ENCODE results near the gene AJM1. TPM values are rescaled to one million over a fixed set of nuclear protein-coding genes. Genes with fewer than 3 reads are reported as not detected.
"Not testable (repeated sequence)": the region's sequence is repeated elsewhere in the genome, so short reads cannot be mapped to it uniquely, and the experiment has no call there.

The AJM1 gene
- total RNA-seq, 4 donors from 2014 or later: 0.83 to 4.7 (median 2.3) TPM

GRCh38 chr9:136835162-136835931 lies 6.9 kb upstream of the AJM1 start:
- H3K27me3 ChIP-seq: no peaks in the 10 kb centered on the region

GRCh38 chr9:136835932-136836904 lies 6.1 kb upstream of the AJM1 start:
- WGBS, 2 donors: 94 to 97% methylated on average over 4 to 14 of the region's 21 CpGs
- no peak overlapping the region for H3K4me3 ChIP-seq (replicated peaks in 1 of 3)
- DNase-seq: no peak
- H3K9me3 ChIP-seq: no peaks in the 10 kb centered on the region
- no peak overlapping the region for H3K27ac ChIP-seq
- peaks cover 4 to 5% of the 10 kb centered on the region in 2 donors for H3K4me1 ChIP-seq
- TF ChIP-seq CTCF (IDR thresholded peaks at IDR 0.05) (no peak), POLR2A (IDR thresholded peaks at IDR 0.05) (no peak)
- peaks cover 14 to 23% of the 10 kb centered on the region in 2 donors for H3K36me3 ChIP-seq
- H3K27me3 ChIP-seq: no peaks in the 10 kb centered on the region
- intact Hi-C loops (cut with DNase I): no loop called here

More at GRCh38 chr9:136835162-136835931, 6.9 kb upstream of the AJM1 start:
- Histone ChIP-seq H3K27ac (no peak overlapping the region), H3K9me3 (no peaks in the 10 kb centered on the region), H3K4me3 (replicated peaks in 1 of 3) (no peak overlapping the region), H3K4me1 (no peaks in the 10 kb centered on the region), H3K36me3 (peaks cover 19 to 31% of the 10 kb centered on the region in 2 donors)
- DNase-seq: no peak
- 95 to 98% methylated on average over 31 to 33 of the region's 36 CpGs for WGBS, 2 donors
- intact Hi-C loops (cut with DNase I): no loop called here
- TF ChIP-seq CTCF (IDR thresholded peaks at IDR 0.05): no peak
- no peak for TF ChIP-seq POLR2A (IDR thresholded peaks at IDR 0.05)

- intact Hi-C loops (cut with DNase I): no loop called here
- Histone ChIP-seq H3K9me3 (no peaks in the 10 kb centered on the region), H3K4me3 (replicated peaks in 1 of 3) (no peak overlapping the region), H3K4me1 (peaks cover 15 to 16% of the 10 kb centered on the region in 2 donors), H3K36me3 (peaks cover 7 to 16% of the 10 kb centered on the region in 2 donors), H3K27me3 (no peaks in the 10 kb centered on the region), H3K27ac (no peak overlapping the region)
- DNase-seq: no peak
- 82 to 91% methylated on average over 10 to 12 of the region's 27 CpGs for WGBS, 2 donors
- TF ChIP-seq POLR2A (IDR thresholded peaks at IDR 0.05): no peak
- TF ChIP-seq CTCF (IDR thresholded peaks at IDR 0.05): no peak
Observed at GRCh38 chr9:136837146-136837855, 5.0 kb upstream of the AJM1 start.

- H3K4me1 ChIP-seq: peaks cover 20 to 22% of the 10 kb centered on the region in 2 donors
- intact Hi-C loops (cut with DNase I); H3K4me3 ChIP-seq (replicated peaks in 1 of 3); H3K27ac ChIP-seq; H3K27me3 ChIP-seq; DNase-seq; H3K9me3 ChIP-seq: not testable (repeated sequence)
- peaks cover 3 to 11% of the 10 kb centered on the region in 2 donors for H3K36me3 ChIP-seq
- WGBS, 2 donors: 84 to 100% methylated on average over 7 to 8 of the region's 15 CpGs
Observed at GRCh38 chr9:136837856-136838277, 4.4 kb upstream of the AJM1 start.

Data from thyroid gland (tissue), 4 donors.